ENCODE results near the gene GAS2L3.

GAS2L3 gene

DNA sequence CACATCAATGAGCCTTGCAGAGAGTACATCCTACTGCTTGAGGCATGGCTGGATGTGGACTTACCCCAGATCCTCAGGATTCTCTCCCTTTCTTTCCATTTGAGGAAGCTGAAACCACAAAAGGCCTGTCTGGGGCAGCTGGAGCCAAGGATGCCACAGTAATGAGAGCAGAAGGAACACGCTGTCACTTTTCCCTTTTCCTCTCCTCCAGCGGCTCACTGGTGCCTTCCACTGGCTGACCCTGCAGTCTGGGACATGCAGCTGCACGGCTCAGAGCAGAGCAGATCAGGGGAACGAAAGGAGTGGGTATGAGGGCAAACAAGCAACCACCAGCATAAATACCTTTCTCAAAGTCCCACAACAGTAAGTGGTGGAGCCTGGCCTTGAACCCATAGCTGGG, 78.2 kb downstream of the GAS2L3 start:
- TF ChIP-seq, protein P1, sequence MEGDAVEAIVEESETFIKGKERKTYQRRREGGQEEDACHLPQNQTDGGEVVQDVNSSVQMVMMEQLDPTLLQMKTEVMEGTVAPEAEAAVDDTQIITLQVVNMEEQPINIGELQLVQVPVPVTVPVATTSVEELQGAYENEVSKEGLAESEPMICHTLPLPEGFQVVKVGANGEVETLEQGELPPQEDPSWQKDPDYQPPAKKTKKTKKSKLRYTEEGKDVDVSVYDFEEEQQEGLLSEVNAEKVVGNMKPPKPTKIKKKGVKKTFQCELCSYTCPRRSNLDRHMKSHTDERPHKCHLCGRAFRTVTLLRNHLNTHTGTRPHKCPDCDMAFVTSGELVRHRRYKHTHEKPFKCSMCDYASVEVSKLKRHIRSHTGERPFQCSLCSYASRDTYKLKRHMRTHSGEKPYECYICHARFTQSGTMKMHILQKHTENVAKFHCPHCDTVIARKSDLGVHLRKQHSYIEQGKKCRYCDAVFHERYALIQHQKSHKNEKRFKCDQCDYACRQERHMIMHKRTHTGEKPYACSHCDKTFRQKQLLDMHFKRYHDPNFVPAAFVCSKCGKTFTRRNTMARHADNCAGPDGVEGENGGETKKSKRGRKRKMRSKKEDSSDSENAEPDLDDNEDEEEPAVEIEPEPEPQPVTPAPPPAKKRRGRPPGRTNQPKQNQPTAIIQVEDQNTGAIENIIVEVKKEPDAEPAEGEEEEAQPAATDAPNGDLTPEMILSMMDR (IDR thresholded peaks at IDR 0.05; ENCODE audit: extremely low read depth, insufficient read depth, missing control alignments) = no peak
- DNase-seq (ENCODE audit: low spot score) = no peak
- in situ Hi-C loops (cut with MboI; ENCODE audit: low pct_unique_long_range_greater_than_20kb, low sequenced_read_pairs, unreplicated experiment) = no loop called here

DNA sequence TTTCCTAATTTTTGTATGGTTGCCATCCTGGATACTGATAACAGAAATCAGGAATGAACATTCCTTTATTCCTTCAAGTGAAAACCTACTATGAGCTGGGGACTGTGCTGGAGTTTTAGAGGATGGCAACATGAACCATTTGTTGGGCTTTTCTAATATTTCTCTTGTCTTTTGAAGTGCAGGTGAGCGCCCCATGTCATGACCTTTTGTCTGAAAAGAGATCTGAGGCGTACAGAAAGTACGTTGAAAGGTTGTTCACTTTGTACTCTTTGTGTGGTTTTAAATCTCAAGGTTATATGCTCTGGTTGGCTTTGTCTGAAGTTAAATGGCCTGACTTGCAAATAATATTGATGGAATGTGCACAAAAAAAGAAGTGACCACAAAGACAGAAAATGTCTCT, 79.0 kb downstream of the GAS2L3 start:
- in situ Hi-C loops (cut with MboI; ENCODE audit: low pct_unique_long_range_greater_than_20kb, low sequenced_read_pairs, unreplicated experiment) = no loop called here
- TF ChIP-seq, protein P1 (IDR thresholded peaks at IDR 0.05; ENCODE audit: extremely low read depth, insufficient read depth, missing control alignments) = no peak
- no peak for DNase-seq (ENCODE audit: low spot score)

DNA sequence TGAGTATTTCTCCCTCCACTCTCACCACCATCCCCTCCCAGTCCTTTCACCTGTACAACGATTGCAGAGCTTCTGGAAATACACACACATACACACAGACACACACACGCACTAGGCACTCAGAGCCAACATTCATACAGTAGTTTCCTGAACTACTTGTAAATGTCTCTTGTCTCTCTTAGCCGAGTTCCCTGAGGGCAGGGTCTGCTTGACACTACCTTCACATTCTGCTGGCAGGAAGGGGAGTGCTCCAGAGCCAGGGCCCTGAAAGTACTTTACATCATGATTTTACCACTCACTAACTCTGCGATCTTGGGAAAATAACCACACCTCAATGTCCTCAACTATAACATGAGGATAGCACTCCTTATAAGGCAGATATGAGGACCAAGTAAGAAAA, 82.7 kb downstream of the GAS2L3 start:
- no peak for DNase-seq (ENCODE audit: low spot score)
- TF ChIP-seq, protein P1 (IDR thresholded peaks at IDR 0.05; ENCODE audit: extremely low read depth, insufficient read depth, missing control alignments) = no peak
- in situ Hi-C loops (cut with MboI; ENCODE audit: low pct_unique_long_range_greater_than_20kb, low sequenced_read_pairs, unreplicated experiment) = no loop called here

DNA sequence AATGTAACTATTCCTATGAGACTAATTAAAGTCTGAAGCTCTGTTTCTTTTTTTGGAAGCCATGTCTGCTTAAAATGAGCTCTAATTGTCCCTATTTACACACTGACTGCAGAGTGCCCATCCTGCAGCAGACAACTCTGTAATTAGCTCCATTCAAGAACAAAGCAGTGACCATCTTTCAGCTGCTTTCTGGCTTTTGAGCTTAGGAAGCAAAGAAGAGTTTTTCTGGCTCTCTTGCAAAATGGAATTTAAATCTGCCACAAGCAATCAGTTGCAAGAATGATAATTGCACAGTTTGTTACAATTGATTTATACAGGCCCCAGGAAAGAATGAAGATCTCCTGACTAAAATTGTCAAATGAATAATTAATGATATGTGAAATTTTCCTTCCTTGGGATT, 83.4 kb downstream of the GAS2L3 start:
- in situ Hi-C loops (cut with MboI; ENCODE audit: low pct_unique_long_range_greater_than_20kb, low sequenced_read_pairs, unreplicated experiment) = no loop called here
- DNase-seq (ENCODE audit: low spot score) = no peak
- TF ChIP-seq, protein P1 (IDR thresholded peaks at IDR 0.05; ENCODE audit: extremely low read depth, insufficient read depth, missing control alignments) = no peak

DNA sequence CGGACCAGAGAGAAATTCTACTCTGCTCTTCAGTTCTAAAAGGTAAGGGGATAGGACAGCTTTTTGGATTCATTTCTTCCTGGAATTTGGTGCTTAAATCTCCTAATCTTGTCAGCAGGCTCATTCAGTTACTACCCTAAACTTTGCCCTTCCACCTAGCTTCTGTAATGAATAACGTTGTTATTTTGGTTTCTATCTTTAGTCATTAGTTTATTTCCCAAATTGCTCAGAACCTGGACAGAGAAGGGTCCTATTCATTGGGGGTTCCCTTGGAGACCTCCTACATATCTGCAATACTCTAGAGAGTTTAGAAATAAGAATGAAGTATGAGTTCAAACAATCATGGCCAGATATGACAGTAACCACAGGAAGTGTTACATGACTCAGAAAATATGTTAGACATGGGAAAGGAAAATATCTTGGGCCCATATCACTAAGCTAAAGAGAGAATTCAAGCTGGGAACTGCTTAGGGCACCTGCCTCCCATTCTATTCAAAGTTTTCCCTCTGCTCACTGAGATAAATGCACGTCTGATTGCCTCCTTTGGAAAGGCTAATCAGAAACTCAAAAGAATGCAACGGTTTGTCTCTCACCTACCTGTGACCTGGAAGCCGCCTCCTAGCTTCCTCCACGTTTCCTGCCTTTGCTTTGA, 87.9 kb downstream of the GAS2L3 start:
- in situ Hi-C loops (cut with MboI; ENCODE audit: low pct_unique_long_range_greater_than_20kb, low sequenced_read_pairs, unreplicated experiment) = no loop called here
- TF ChIP-seq, protein P1 (IDR thresholded peaks at IDR 0.05; ENCODE audit: extremely low read depth, insufficient read depth, missing control alignments) = no peak
- peak; percentile 14 for DNase-seq (ENCODE audit: low spot score)

DNA sequence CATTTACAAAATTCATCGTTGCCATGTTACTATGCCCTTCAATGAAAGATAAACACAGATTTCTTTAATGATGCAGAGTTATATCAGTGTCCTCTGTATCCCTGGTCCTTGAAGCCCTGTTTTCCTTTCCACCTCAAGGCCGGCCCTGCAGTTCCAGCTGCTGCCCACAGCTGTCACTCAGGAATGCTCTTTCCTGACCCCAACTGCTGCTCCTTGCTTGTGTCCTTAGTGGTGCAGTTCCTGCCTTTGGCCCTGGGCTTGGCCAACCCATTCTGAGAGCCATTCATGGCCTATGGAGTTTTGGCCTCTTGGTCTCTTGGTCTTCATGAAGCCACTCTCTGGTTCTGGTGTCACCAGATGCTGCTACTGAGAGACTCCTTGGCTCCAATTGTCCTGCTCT, 93.1 kb downstream of the GAS2L3 start:
- in situ Hi-C loops (cut with MboI; ENCODE audit: low pct_unique_long_range_greater_than_20kb, low sequenced_read_pairs, unreplicated experiment) = no loop called here
- no peak for DNase-seq (ENCODE audit: low spot score)
- TF ChIP-seq, protein P1 (IDR thresholded peaks at IDR 0.05; ENCODE audit: extremely low read depth, insufficient read depth, missing control alignments) = no peak

All from GM13977 (cell line).